Brain pericyte (primary cell): Measurements from ENCODE around the gene CDH4.
"Not testable (repeated sequence)": the region's sequence is repeated elsewhere in the genome, so short reads cannot be mapped to it uniquely, and the experiment has no call there.

ENCODE experiments used
- DNase-seq: peaks from one replicate; pipeline ENCODE4 v3.0.0-alpha.2; 2012; ENCODE audit warnings: low read depth, low spot score

Gene CDH4

GRCh38 chr20:61253640-61254511 is 1.8 kb downstream of the CDH4 start:
- no peak for DNase-seq

- DNase-seq: no peak
Measured at GRCh38 chr20:61254881-61255626, 3.0 kb downstream of the CDH4 start.

GRCh38 chr20:61256365-61256764 is 4.3 kb downstream of the CDH4 start:
- no peak for DNase-seq

- DNase-seq: no peak
Measured at GRCh38 chr20:61256824-61257223, 4.8 kb downstream of the CDH4 start.

- no peak for DNase-seq
Measured at GRCh38 chr20:61257611-61258010, 5.5 kb downstream of the CDH4 start.

- DNase-seq: no peak
Measured at GRCh38 chr20:61259741-61260140, 7.7 kb downstream of the CDH4 start.

GRCh38 chr20:61260905-61261304 is 8.8 kb downstream of the CDH4 start:
- no peak for DNase-seq

- DNase-seq: no peak
Measured at GRCh38 chr20:61262036-61262435, 10.0 kb downstream of the CDH4 start.

GRCh38 chr20:61262514-61262913 is 10.5 kb downstream of the CDH4 start:
- DNase-seq: no peak

GRCh38 chr20:61263084-61263695 is 11.1 kb downstream of the CDH4 start:
- DNase-seq: no peak

GRCh38 chr20:61263938-61264337 is 11.9 kb downstream of the CDH4 start:
- no peak for DNase-seq

GRCh38 chr20:61267241-61267640 is 15.2 kb downstream of the CDH4 start:
- DNase-seq: no peak

- no peak for DNase-seq
Measured at GRCh38 chr20:61268024-61268423, 16.0 kb downstream of the CDH4 start.

GRCh38 chr20:61271312-61272231 is 19.5 kb downstream of the CDH4 start:
- no peak for DNase-seq

- DNase-seq: not testable (repeated sequence)
Measured at GRCh38 chr20:61273024-61273423, 21.0 kb downstream of the CDH4 start.

GRCh38 chr20:61273666-61274065 is 21.6 kb downstream of the CDH4 start:
- not testable (repeated sequence) for DNase-seq

- no peak for DNase-seq
Measured at GRCh38 chr20:61274326-61274725, 22.3 kb downstream of the CDH4 start.

GRCh38 chr20:61278296-61278695 is 26.2 kb downstream of the CDH4 start:
- no peak for DNase-seq

GRCh38 chr20:61279621-61280150 is 27.6 kb downstream of the CDH4 start:
- DNase-seq: no peak

- DNase-seq: no peak
Measured at GRCh38 chr20:61280217-61280980, 28.3 kb downstream of the CDH4 start.
